Measurements from ENCODE around the gene C1orf35. TPM values are rescaled to one million over a fixed set of nuclear protein-coding genes. Genes with fewer than 3 reads are reported as not detected.
A peak's percentile ranks its signal among the peaks of the same experiment; 100 is the strongest.

Gene C1orf35
- total and polyA plus RNA-seq, 2 of the 8 experiments (the other 6 are each of a cell fraction or from before 2014, with no cell fraction given), result 18.6 to 19.9 TPM

GRCh38 chr1:228062085-228062791 lies 40.9 kb downstream of the C1orf35 start:
- CTCF ChIA-PET (ENCODE audit: partially characterized antibody), result interaction anchor here (1.0 to 14.1 kb wide), 5 partner anchors 11 to 60 kb away, joined by 3 to 197 read pairs (median 6); partner anchors contain the start of gene WNT3A
- H3K36me3 ChIP-seq (ENCODE audit: control insufficient read depth in 2 of 4, insufficient read depth in 4 of 4, low read length in 3 of 4), result no peaks in the 10 kb centered on the region
- no peak overlapping the region for H3K4me3 ChIP-seq (ENCODE audit: extremely low read depth in 1 of 4, insufficient read depth in 2 of 4, low read depth in 3 of 4, low read length in 4 of 4)
- H3K4me1 ChIP-seq (replicated peaks in 1 of 4; ENCODE audit: control insufficient read depth in 3 of 4, insufficient read depth in 4 of 4, low read length in 3 of 4), result peaks cover 0 to 7% (median 2%) of the 10 kb centered on the region in 4 experiments; a peak in 3 of 7 replicates
- no peak overlapping the region for H2BK12ac ChIP-seq (ENCODE audit: low read depth, low read length)
- H2BK120ac ChIP-seq (replicated peaks; ENCODE audit: low read depth, low read length), result no peak overlapping the region
- no peaks in the 10 kb centered on the region for H3K79me2 ChIP-seq (ENCODE audit: control insufficient read depth in 1 of 2, insufficient read depth in 2 of 2, low read length in 2 of 2)
- no peak overlapping the region for H2AFZ ChIP-seq (ENCODE audit: low read length)
- no peak overlapping the region for H2BK15ac ChIP-seq (ENCODE audit: low read length)
- H2BK5ac ChIP-seq (ENCODE audit: low read depth, low read length), result no peak overlapping the region
- H3K4me2 ChIP-seq (ENCODE audit: insufficient read depth in 1 of 2, low read depth in 2 of 2, low read length in 2 of 2), result no peak overlapping the region
- peak in 1 of 2 experiments; percentile 43 for DNase-seq (ENCODE audit: low read depth in 1 of 2, low spot score in 2 of 2)
- POLR2A ChIA-PET (ENCODE audit: partially characterized antibody), result interaction anchor here (1.7 to 2.0 kb wide), 2 partner anchors 12 to 20 kb away, joined by 4 to 5 read pairs; no protein-coding TSS in a partner anchor
- no peak overlapping the region for H3K14ac ChIP-seq (ENCODE audit: insufficient read length)
- no peak overlapping the region for H3K23ac ChIP-seq (ENCODE audit: insufficient read length)
- no peak overlapping the region for H3K56ac ChIP-seq (replicated peaks; ENCODE audit: insufficient read length, low read depth, low read length)
- no peak for FAIRE-seq
- H4K5ac ChIP-seq (ENCODE audit: insufficient read length, low read depth, low read length), result no peak overlapping the region
- H3K27ac ChIP-seq (ENCODE audit: low read depth, low read length), result no peak overlapping the region
- H2AK5ac ChIP-seq (ENCODE audit: low read depth, low read length), result no peak overlapping the region
- no peak overlapping the region for H3K18ac ChIP-seq (ENCODE audit: extremely low read depth, low read length)
- H4K91ac ChIP-seq (replicated peaks; ENCODE audit: insufficient read length, low read length), result no peak overlapping the region
- H3K79me1 ChIP-seq (ENCODE audit: low read depth, low read length), result no peaks in the 10 kb centered on the region
- no peak overlapping the region for H2BK20ac ChIP-seq (ENCODE audit: low read length)
- peaks cover 32 to 82% (median 75%) of the 10 kb centered on the region in 4 experiments for H3K27me3 ChIP-seq (replicated peaks in 1 of 4; ENCODE audit: control insufficient read depth in 3 of 4, extremely low read depth in 1 of 4, insufficient read depth in 3 of 4, low read length in 3 of 4)
- no peak overlapping the region for H4K8ac ChIP-seq (ENCODE audit: extremely low read depth, insufficient read depth, low read length)
- H3K9ac ChIP-seq (replicated peaks in 1 of 4; ENCODE audit: extremely low read depth in 1 of 4, low read depth in 3 of 4, low read length in 3 of 4), result no peak overlapping the region
- H4K20me1 ChIP-seq (replicated peaks in 1 of 2; ENCODE audit: control insufficient read depth in 1 of 2, insufficient read depth in 2 of 2, low read length in 2 of 2), result peaks cover 0 to 3% of the 10 kb centered on the region in 2 experiments
- peaks cover 2% of the 10 kb centered on the region; the same call in 1 of the 2 replicates for H3K23me2 ChIP-seq (ENCODE audit: low read depth, low read length)
- H3K4ac ChIP-seq (replicated peaks; ENCODE audit: insufficient read length, low read depth, low read length), result no peak overlapping the region
- WGBS, 2 experiments (ENCODE audit: extremely low coverage in 1 of 2, insufficient coverage in 1 of 2, insufficient read length in 1 of 2, insufficient replicate concordance in 2 of 2, low coverage in 1 of 2, low lambda C conversion rate in 2 of 2, missing lambda C conversion rate in 1 of 2), result 88% methylated on average over 7 of the region's 9 CpGs; no CpG with 5 or more reads in 1 of the 2 experiments
- no peaks in the 10 kb centered on the region for H3K9me3 ChIP-seq (ENCODE audit: insufficient read depth in 2 of 2, low read depth in 1 of 2, low read length in 1 of 2)
- TF ChIP-seq SP2 (IDR thresholded peaks at IDR 0.05; ENCODE audit: low read length), result no peak
- TF ChIP-seq RAD21 (IDR thresholded peaks at IDR 0.05 in 1 of 2, conservative IDR thresholded peaks at IDR 0.05 in 1 of 2; ENCODE audit: low read depth in 2 of 2, low read length in 2 of 2), result no peak
- TF ChIP-seq CEBPB (IDR thresholded peaks at IDR 0.05; ENCODE audit: low read depth, low read length), result no peak
- TF ChIP-seq RBBP5 (IDR thresholded peaks at IDR 0.05; ENCODE audit: borderline replicate concordance, low read depth, low read length), result no peak
- no peak for TF ChIP-seq KDM4A (IDR thresholded peaks at IDR 0.05; ENCODE audit: low read depth, low read length, severe bottlenecking)
- no peak for TF ChIP-seq CBX5 (IDR thresholded peaks at IDR 0.05; ENCODE audit: low read depth, low read length)
- TF ChIP-seq E2F6 (IDR thresholded peaks at IDR 0.05), result no peak
- TF ChIP-seq RXRA (IDR thresholded peaks at IDR 0.05; ENCODE audit: insufficient read depth, low read depth, low read length), result no peak
- TF ChIP-seq CBX8 (IDR thresholded peaks at IDR 0.05; ENCODE audit: borderline replicate concordance, low read depth, low read length), result no peak
- no peak for TF ChIP-seq PHF8 (conservative IDR thresholded peaks at IDR 0.05; ENCODE audit: low read depth, low read length)
- no peak for TF ChIP-seq POLR2A (IDR thresholded peaks at IDR 0.05; ENCODE audit: control extremely low read depth in 1 of 2, low read depth in 2 of 2, low read length in 2 of 2)
- TF ChIP-seq BRCA1 (IDR thresholded peaks at IDR 0.05; ENCODE audit: low read depth, low read length), result no peak
